GM18499 (cell line): ENCODE data around the gene IRX4.

Source experiments
- ATAC-seq: cut with Tn5 transposase; IDR thresholded peaks from one replicate; pipeline ENCODE4 v1.9.1; 2021; ENCODE audit warnings: moderate number of reproducible peaks; ENCODE audit not compliant: insufficient read depth, unreplicated experiment

The IRX4 gene

DNA sequence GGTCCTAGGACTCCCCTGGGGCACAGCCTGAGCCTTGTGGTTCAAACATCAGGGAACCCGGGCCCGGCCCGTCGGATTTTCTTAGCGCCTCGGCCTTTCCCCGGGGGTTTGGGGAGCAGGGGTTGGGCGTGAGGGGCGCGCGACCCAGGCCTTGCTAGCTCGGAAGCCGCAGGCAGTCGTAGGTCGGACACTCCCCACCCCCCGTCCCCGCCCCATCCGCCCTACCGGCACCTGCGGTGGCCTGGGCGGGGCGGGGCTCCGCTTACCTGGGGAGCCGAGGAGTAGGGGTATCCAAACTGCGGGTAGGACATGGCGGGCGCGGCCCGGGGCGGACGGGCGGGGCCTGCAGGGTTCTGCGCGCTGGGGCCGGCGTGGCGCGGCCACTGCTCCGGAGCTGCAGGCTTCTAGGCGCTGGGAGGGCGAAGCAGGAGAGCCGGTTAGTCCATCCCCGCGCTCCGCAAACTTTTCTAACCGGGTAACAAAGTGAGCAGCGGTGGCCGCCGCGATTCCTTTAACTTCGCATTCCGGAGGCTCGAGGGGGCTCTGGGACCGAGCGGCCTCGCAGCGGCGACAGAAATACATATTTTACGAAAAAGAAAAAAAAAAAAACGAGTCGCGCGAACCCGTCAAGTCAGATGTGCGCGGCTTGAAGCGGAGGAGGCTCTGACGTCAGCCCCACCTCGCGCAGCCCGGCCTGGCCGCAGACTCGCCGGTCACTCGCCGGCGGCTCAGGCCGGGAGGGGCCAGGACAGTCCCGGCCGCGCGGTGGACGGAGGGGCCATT lies at the start of gene IRX4:
TSS of gene IRX4 (minus strand) at position 589 of the 783 bp plus-strand sequence. CDS start at position 311, 278 bp downstream.
- ATAC-seq = no peak

DNA sequence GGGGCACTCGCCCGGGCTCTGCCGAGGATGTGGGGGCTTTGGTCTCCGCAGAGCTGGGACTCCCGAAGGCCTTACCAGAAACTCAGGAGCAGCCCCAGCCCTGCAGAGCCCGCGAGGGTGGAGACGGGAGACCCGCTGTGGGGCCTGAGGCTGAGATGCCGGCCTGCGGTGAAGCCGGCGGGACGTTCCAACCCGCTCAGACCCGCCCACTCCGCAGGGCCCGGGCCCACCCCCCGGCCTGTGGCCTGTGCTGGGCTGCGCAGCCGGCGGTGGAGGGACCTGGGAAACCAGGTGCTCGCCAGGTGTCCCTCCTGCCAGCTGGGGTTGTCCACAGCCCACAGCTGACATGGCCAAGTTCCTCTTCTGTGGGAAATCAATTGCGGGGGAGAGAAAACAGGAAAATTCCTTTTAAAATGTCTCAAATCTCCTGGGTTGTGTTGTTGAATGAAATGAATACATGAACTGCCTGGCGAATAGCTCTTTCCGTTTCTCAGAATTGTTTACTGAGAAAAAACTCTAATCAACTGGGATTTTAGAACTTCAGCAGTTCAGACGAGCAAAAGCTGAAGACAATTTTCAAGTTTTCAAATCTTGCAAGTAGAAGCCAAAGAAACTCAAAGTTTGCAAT lies 49.0 kb upstream of the IRX4 start:
- ATAC-seq = no peak

DNA sequence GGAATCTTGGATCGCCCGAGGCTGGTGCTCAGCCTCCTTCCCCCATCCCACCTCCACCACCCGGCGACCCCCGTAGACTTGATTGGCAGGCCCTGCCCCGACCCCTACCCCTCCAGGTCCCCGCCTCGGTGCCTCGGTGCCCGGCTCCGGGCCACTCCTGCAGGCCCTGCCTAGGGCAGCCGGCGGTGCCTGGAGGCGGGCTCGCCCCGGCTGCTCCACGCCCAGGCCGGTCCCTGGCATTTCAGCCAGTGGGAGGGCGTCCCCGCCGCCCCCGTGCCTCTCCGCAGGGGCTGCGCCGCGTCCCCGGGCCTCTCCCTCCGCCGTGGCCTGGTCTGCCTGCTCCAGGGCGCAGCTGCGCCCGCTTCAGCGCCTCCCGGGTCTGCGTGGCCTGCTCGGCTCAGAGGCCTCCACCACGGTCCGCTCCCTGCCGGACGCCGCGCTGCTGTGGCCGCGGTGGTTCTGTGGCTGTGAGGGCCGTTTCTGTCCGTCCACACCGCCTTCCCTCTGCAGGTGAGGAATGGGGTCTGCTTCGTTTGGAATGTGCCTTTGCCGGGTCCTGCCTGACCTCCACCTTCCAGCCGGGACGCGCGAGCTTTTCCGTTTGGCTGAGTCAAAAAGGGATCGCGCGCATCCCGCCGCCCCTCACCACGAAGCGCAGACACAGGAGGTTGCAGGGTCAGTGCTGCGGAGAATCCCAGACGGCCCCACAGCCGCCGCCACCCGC lies 48.3 kb upstream of the IRX4 start:
- no peak for ATAC-seq

DNA sequence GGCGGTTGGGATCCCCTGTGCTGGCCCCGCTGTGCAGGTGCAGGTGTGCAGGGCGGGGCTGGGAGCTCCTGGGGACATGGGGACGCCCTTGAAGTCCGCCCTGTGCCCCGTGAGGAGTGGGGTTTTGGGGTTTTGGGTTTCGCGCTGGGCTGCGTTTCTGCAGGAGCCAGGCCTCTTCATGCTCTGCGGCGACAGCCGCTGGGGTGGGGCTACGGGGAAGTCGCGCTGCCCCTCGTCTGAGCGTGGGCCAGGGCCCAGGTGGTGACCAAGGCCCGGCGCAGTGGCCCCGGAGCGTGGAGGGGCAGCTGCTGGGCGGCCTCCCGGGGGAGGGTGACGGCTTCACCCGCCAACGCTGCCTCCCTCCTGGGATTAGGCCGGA lies 47.8 kb upstream of the IRX4 start:
- no peak for ATAC-seq

DNA sequence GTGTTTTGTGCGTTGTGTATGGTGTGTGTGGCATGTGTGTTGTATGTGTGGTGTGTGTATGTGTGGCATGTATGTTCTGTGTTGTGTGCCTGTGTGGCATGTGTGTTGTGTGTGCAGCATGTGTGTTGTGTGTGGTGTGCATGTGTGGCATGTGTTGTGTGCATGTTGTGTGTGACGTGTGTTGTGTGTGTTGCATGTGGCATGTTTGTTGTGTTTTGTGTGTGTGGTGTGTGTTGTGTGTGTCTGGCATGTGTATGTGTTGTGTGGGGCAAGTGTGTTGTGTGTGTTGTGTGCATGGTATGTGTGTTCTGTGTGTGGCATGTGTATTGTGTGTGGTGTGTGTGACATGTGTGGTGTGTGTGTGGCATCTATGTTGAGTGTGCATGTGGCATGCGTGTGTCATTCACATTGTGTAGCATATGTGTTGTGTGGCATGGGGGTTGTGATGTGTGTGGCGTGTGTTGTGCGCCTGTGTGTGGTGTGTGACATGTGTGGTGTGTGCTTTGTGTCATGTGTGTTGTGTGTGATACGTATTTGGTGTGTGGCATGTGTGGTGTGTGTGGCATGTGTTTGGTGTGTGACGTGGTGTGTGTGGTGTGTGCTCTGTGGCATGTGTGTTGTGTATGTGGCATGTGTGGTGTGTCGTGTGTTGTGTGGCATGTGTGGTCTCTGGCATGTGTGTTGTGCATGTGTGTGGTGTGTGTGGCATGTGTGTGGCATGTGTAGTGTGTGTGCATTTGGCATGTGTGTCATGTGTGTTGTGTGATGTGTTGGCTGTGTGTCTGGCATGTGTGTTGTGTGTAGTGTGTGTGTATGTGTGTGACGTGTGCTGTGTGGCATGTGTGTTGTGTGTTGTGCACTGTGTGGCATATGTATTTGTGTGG lies 46.6 kb upstream of the IRX4 start:
- no peak for ATAC-seq

DNA sequence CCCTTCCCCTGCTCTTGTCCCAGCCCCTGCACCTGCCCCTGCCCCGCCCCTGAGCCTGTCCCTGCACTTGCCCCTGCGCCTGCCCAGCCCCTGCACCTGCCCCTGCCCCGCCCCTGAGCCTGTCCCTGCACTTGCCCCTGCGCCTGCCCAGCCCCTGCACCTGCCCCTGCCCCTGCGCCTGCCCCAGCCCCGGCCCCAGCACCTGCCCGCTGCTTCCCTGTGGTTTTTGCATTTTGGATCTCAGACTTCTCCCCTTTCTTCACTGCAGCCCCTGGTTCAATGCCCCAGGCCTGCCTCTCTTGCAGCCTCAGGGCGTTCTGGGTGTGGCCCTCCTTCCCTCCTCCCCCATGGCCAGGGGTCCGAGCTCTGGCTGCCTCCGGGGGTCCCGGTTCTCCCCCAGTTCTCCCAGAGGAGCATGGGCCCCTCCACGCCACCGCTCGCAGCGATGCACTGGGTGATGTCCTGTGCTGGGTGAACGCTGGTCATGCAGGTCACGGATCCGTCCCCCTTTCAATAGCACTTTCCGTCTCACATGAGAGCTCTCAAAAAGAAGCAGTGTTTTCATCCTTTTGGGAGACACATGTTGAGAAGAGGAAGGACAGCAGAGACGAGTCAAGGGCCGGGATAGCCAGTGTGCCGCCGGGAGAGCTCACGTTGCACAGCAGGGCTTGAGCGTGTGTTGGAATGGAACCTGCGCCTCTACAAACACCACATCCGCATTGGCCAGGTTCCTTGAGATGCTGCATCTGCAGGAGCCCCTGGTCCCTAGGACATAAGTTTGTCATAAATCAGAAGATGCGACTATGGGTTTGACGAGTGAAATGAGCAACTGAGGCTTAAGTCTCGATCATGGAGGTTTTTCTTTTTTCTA lies 44.0 kb upstream of the IRX4 start:
- ATAC-seq = no peak

DNA sequence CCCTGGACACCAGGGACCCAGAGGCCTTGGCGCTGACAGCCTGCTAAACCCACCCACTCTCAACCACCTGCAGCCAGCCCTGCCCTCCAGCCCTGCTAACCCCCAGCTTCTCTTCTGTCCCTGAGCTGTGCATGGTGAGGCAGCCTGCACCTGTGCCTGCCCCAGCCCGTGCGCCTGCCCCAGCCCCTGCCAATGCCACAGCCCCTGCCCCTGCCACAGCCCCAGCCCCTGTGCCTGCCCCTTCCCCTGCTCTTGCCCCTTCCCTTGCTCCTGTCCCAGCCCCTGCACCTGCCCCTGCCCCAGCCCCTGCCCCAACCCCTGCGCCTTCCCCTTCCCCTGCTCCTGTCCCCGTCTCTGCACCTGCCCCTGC lies 43.3 kb upstream of the IRX4 start:
- no peak for ATAC-seq

DNA sequence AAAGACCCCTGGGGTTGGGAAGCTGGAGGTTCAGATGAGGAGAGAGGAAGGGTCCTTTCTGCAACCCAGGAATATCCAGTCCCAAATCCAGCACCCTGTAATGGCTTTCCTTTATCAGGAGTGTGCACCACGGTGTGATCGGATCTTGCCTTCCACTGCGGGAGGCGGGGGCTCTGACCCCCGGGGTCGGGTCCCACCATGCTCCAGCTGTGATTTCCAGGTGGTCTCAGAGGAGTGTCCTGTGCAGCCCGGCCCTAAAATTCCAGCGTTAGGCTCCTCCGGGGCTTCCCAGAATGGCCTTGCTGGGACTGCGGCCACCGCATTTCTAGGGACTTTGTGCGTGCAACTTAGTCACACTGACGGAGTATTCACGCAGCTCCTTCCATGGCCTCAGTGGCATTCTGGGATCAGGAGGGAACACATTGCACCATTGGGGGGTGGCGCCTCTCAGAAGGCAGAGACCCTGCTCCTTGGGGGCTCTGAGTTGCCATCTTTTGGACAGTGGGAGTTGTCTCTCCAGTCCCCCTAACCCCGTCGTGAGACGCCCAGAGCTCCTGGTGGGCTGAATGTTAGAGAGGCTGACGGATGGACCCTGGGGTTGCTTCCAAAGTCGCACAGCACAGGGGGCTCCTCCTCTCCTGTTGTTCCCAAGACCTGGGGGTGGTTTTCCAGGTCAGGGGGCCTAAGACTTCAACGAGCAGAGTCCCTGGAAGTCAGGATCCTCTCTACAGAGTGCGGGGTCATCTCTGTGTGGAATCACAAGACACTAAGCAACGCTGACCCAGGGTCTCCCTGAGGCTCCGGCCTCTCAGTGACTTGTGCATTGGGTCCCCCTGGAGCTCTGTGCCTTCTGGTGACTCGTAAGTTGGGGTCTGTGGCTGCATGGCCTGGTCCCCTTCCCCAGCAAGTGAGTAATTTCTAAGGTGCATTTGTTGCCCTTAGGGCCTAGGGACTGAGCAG lies 42.7 kb upstream of the IRX4 start:
- no peak for ATAC-seq

DNA sequence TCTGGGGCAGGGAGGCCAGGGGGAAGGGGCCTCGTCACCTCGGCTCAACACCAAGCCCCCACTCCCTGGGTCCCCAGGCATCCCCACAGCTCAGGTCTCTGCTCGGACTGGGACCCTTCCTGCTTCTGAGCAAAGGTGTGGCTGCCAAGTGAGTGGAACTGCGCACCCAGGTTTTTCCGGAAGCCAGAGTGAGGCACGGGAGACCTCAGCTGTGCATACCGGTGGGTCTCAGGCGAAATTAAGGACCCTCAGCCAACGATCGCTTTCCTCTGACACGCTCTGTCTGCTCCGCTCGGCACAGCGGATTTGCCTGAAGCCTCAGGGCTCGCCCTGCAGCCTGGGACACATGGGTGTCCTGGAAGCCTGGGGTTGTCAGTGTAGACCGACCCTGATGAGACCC lies 41.0 kb upstream of the IRX4 start:
- no peak for ATAC-seq

DNA sequence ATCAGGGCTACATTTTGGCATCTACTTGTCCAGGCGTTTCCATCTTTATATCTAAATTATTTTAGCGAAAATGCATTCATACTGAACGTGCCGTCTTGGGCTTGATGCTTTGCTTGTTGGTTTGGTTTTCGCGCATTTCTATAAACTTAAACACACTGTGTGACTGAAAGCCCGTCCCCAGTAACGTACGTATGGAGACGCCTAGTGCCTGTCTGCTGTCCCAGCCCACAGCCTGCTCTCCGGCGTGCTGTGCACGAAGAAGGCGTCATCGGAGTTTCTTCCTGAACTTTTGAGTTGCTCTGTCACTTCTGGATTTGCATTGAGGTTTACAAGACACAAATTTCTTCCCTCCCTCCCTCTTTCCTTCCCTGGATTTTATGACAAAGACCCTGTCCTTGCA lies 40.6 kb upstream of the IRX4 start:
- ATAC-seq = no peak

DNA sequence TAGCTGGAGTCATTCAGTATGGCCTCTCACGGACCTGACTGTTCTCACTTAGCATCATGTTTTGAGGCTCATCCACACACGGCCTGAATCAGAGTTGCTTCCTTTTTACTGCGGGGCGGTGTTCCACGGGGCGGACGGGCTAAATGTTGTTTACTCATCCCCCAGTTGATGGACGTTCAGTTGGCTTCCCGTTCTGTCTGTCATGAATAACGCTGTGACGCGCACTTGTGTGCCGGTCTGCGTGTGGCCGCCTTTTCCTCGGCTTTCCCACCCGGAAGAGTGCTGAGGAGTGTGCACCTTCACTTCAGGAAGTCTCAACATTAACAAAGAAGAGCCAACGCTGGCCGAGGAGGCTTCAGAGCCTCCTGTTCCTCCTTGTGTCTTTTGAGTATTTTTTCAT lies 39.0 kb upstream of the IRX4 start:
- ATAC-seq = no peak

DNA sequence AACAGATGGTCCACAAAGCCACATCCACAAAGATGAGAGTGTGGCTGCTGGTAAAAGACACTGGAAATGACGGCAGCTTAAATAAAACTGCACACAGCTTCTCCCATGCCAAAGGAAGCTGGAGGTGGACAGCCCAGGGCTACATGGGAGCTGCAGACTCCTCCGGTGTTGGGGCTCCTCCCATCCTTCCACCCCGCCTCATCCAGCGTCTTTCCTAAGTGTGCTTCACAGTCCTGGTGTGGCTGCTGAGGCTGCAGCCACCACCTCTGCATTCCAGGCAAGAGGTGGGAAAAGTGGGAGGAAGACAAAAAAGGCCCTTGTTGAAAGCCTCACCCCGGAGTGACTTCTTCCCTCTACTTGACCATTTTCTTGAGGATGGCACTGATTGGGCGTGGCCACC lies 37.0 kb upstream of the IRX4 start:
- no peak for ATAC-seq

DNA sequence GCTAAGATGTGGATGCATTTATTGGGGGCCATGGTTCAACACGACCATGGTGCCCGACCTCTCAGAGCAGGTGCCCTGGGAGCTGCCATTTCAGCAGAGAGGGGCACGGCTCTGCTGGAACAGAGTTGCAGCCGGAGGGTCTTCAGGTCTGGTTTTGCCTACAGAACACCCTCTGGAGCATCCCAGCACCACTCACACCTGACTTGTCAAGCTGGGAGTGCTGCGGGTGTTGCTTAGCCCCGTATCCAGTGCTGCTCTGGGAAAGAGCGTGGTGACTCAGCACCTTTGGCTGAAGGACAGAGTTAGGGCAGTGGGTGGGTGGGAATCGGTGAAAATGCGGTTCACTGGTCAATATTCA lies 36.5 kb upstream of the IRX4 start:
- no peak for ATAC-seq

DNA sequence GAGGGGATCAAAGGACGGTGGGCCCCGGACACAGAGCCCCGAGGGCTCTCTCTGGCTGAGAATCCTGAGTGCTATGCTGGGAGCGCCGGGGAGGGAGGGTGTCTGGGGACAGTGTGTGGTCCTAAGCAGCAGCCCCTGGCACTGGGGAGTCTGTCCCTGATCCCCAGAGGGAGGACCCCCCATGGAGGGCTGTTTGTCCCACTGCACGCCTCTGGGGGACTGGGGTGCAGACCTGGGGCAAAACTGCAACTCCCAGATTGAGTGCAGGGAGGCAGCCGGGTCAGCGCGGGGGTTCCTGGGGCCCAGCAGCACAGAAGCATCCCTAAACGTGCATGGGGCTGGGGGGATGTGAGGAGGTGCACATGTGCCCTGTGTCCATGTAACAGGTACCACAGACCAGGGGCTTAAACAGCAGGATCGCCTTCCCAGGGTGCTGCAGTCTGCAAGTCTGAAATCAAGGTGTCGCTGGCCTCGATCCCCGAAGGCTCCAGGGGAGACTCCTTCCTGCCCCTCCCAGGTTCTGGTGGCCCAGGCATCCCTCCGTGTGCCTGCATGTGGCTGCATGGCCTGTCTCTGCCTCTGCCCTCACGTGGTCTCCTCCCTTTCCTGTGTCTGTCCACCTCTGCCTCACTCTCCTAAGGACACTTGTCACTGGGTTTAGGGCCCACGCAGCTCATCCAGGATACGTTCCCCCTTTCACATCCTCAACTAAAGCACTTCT lies 35.9 kb upstream of the IRX4 start:
- no peak for ATAC-seq

DNA sequence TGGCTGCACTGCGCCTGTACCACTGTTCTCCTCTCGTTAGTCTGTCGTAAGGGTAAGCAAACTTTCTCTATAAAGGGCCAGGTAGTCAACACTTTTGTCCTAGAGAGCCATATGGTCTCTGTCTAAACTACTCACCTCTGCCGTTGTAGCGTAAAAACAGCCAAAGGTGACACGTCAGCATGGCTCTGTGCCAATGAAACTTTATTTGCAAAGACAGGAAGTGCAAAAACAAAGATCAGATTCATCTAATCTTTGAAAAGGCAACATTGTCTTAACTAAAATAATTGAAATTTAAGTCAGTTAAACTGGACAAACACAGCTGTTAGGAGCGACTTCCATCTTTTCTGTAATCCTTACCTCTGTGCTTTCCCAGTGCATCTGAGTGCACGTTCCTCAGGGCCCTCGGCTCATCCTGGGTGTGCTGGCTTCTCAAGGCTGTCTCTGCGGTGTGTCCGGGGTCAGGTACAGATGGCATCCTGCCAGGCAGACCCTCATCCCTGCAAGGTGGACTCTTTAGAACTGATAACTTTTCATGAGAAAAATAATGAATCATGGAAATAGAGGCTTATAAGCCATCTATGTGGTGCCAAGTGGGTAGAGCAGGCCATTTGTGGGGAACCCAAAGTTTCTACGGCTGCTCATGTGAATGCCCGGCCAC lies 35.2 kb upstream of the IRX4 start:
- ATAC-seq = no peak

DNA sequence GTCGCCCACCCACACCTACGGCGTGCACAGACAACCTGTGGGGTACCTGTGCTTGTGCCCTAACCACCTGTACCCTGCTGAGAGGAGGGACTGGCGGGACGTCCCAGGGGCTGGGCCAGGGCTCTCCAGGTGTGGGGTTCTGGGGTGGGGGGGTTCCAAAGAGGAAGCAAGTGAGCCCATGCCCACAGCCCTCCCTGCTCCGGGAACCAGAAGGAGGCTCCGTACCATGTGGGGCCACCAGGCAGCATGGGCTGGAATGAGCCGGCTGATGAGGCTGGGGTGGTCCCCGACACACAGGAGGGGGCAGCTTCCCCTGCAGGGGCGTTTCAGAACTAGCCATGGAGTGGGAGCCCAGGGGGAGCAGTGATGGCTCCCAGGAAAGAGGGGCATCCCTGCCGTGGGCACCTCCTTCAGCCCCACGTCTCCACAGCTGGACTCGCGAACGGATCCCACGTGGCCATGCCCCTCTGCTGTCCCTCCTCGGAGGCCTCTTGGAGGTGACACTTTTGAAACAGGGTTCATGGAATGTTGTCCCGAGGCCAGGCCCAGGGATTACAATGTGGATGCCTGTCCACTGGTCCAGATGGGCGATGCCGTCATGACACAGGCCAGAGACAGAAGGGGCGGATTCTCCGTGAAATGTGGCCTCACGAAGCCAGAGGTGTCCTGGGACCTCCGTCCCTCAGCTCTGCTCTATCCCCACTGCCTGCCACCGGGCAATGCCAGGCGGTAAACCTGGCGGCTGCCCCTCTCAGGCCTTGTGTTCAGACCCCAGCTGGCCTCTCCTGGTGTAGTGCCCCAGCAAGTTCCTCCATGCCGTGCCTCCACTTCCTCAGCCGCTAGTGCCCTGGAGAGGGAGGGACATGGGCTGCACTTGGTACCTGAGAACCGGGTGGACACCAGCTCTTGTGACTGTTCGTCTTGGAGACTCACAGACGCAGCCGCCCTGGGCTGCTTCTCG lies 33.6 kb upstream of the IRX4 start:
- no peak for ATAC-seq
